ENCODE data around the gene NSF. TPM values are rescaled to one million over a fixed set of nuclear protein-coding genes. Genes with fewer than 3 reads are reported as not detected.

The NSF gene
- total RNA-seq, 4 donors from 2014 or later = 19.9 to 23.8 (median 21.8) TPM

- ATAC-seq (ENCODE audit: low FRiP score) (no peak), DNase-seq (ENCODE audit: low spot score) (no peak)
- TF ChIP-seq CTCF (IDR thresholded peaks at IDR 0.05) = no peak
Observed at GRCh38 chr17:46780003-46780373, 189.5 kb downstream of the NSF start.

- TF ChIP-seq CTCF (IDR thresholded peaks at IDR 0.05) = no peak
- DNase-seq (ENCODE audit: low spot score) (no peak), ATAC-seq (ENCODE audit: low FRiP score) (no peak)
Observed at GRCh38 chr17:46782250-46782953, 191.9 kb downstream of the NSF start.

GRCh38 chr17:46783031-46783593, 192.6 kb downstream of the NSF start:
- DNase-seq (ENCODE audit: low spot score) (no peak), ATAC-seq (ENCODE audit: low FRiP score) (no peak)
- no peak for TF ChIP-seq CTCF (IDR thresholded peaks at IDR 0.05)

GRCh38 chr17:46785696-46786095, 195.2 kb downstream of the NSF start:
- TF ChIP-seq CTCF (IDR thresholded peaks at IDR 0.05) = no peak
- no peak for DNase-seq (ENCODE audit: low spot score)
- ATAC-seq (ENCODE audit: low FRiP score) = no peak

GRCh38 chr17:46787478-46787877, 197.0 kb downstream of the NSF start:
- TF ChIP-seq CTCF (IDR thresholded peaks at IDR 0.05) = no peak
- DNase-seq (ENCODE audit: low spot score) (no peak), ATAC-seq (ENCODE audit: low FRiP score) (no peak)

- DNase-seq (ENCODE audit: low spot score) (no peak), ATAC-seq (ENCODE audit: low FRiP score) (no peak)
- no peak for TF ChIP-seq CTCF (IDR thresholded peaks at IDR 0.05)
Observed at GRCh38 chr17:46788300-46788699, 197.8 kb downstream of the NSF start.

GRCh38 chr17:46788796-46789195, 198.3 kb downstream of the NSF start:
- ATAC-seq (ENCODE audit: low FRiP score) = no peak
- no peak for DNase-seq (ENCODE audit: low spot score)
- no peak for TF ChIP-seq CTCF (IDR thresholded peaks at IDR 0.05)
